GM12874 (cell line): ENCODE results near the gene FAM76A.

Experiments
- CTCF ChIP-seq: IDR thresholded peaks from 2 replicates; pipeline ENCODE4 v1.5.1; 2011; ENCODE audit warnings: low read depth, mild to moderate bottlenecking, control low read depth, low read length, moderate library complexity; ENCODE audit not compliant: insufficient read depth

The FAM76A gene

GRCh38 chr1:27716262-27716895 is 9.4 kb upstream of the FAM76A start:
- TF ChIP-seq CTCF, result no peak

- TF ChIP-seq CTCF, result 0 out of 2 replicates have a peak, but pooled peaks have one; percentile 23
These were observed 6.2 kb upstream of the FAM76A start for GRCh38 chr1:27719286-27720251.

- no peak for TF ChIP-seq CTCF
These were observed 794 bp upstream of the FAM76A start for GRCh38 chr1:27724961-27725373.

- no peak for TF ChIP-seq CTCF
These were observed 648 bp downstream of the FAM76A start for GRCh38 chr1:27726173-27727044.

- TF ChIP-seq CTCF, result no peak
These were observed 1.4 kb downstream of the FAM76A start for GRCh38 chr1:27727126-27727525.

GRCh38 chr1:27736252-27736651 is 10.5 kb downstream of the FAM76A start:
- no peak for TF ChIP-seq CTCF

GRCh38 chr1:27741121-27741520 is 15.4 kb downstream of the FAM76A start:
- no peak for TF ChIP-seq CTCF
